T-helper 17 cell (primary cell): ENCODE measurements around the gene PPEF1. TPM values are rescaled to one million over a fixed set of nuclear protein-coding genes. Genes with fewer than 3 reads are reported as not detected.

Experiments used
- ATAC-seq: fragments of 150-1000 bp; cut with Tn5 transposase; 2 replicates; pipeline ENCODE4 v1.10.0; 2021; ENCODE audit warnings: mild to moderate bottlenecking, moderate library complexity
- DNase-seq, 3 donors: peaks; one replicate each; pipeline versions ENCODE4 v3.0.0 to v3.0.0-alpha.2; 2020 to 2021
- H3K9me3 ChIP-seq: one replicate; pipeline ENCODE4 v1.7.0; 2013; ENCODE audit warnings: low read length, mild to moderate bottlenecking; ENCODE audit not compliant: control insufficient read depth, poor library complexity, severe bottlenecking
- H3K27ac Mint-ChIP-seq: one replicate; pipeline ENCODE4 v1.8.0; 2022; ENCODE audit warnings: mild to moderate bottlenecking, moderate library complexity, mixed read lengths
- H3K27me3 Mint-ChIP-seq: one replicate; pipeline ENCODE4 v1.8.0; 2022; ENCODE audit warnings: mixed read lengths
- H3K36me3 Mint-ChIP-seq: one replicate; pipeline ENCODE4 v1.8.0; 2022; ENCODE audit warnings: low read depth, mixed read lengths
- H3K4me1 Mint-ChIP-seq: one replicate; pipeline ENCODE4 v1.8.0; 2022; ENCODE audit warnings: mild to moderate bottlenecking, mixed read lengths
- H3K4me3 Mint-ChIP-seq: one replicate; pipeline ENCODE4 v1.8.0; 2022; ENCODE audit warnings: mild to moderate bottlenecking, moderate library complexity, mixed read lengths
- total RNA-seq, 4 donors: library from RNA in 2 of 4; stranded (reverse) in 2 of 4; gene quantifications; one replicate each; pipeline ENCODE4 v1.2.3 and lab custom pipeline; 2022 to 2026

The PPEF1 gene
- total RNA-seq, 2 donors from 2014 or later: 0.39 TPM; not detected in 1

- H3K36me3 Mint-ChIP-seq: no peaks in the 10 kb centered on the region
- no peaks in the 10 kb centered on the region for H3K9me3 ChIP-seq
- peaks cover 2% of the 10 kb centered on the region for H3K4me1 Mint-ChIP-seq
- no peak overlapping the region for H3K27ac Mint-ChIP-seq
- no peak overlapping the region for H3K4me3 Mint-ChIP-seq
- no peaks in the 10 kb centered on the region for H3K27me3 Mint-ChIP-seq
- no peak for ATAC-seq
- DNase-seq: no peak
These were observed 24.5 kb upstream of the PPEF1 start for GRCh38 chrX:18682979-18683387.

GRCh38 chrX:18687856-18688495, 19.5 kb upstream of the PPEF1 start:
- no peaks in the 10 kb centered on the region for H3K4me1 Mint-ChIP-seq
- no peaks in the 10 kb centered on the region for H3K9me3 ChIP-seq
- H3K27ac Mint-ChIP-seq: no peak overlapping the region
- ATAC-seq: no peak
- no peak overlapping the region for H3K4me3 Mint-ChIP-seq
- H3K36me3 Mint-ChIP-seq: no peaks in the 10 kb centered on the region
- peaks cover 5% of the 10 kb centered on the region for H3K27me3 Mint-ChIP-seq
- no peak for DNase-seq

- Mint-ChIP-seq H3K4me1 (no peaks in the 10 kb centered on the region), H3K27ac (no peak overlapping the region), H3K36me3 (no peaks in the 10 kb centered on the region), H3K27me3 (peaks cover 5% of the 10 kb centered on the region), H3K4me3 (no peak overlapping the region)
- DNase-seq (no peak), ATAC-seq (no peak)
- no peaks in the 10 kb centered on the region for H3K9me3 ChIP-seq
These were observed 16.0 kb upstream of the PPEF1 start for GRCh38 chrX:18691431-18691830.

- Mint-ChIP-seq H3K27me3 (peaks cover 5% of the 10 kb centered on the region), H3K36me3 (no peaks in the 10 kb centered on the region), H3K27ac (no peak overlapping the region), H3K4me1 (no peaks in the 10 kb centered on the region), H3K4me3 (no peak overlapping the region)
- DNase-seq (no peak), ATAC-seq (no peak)
- no peaks in the 10 kb centered on the region for H3K9me3 ChIP-seq
These were observed 14.9 kb upstream of the PPEF1 start for GRCh38 chrX:18692541-18692940.

GRCh38 chrX:18696653-18697052, 10.8 kb upstream of the PPEF1 start:
- H3K9me3 ChIP-seq: no peaks in the 10 kb centered on the region
- no peak overlapping the region for H3K4me3 Mint-ChIP-seq
- no peaks in the 10 kb centered on the region for H3K36me3 Mint-ChIP-seq
- H3K4me1 Mint-ChIP-seq: no peaks in the 10 kb centered on the region
- ATAC-seq (no peak), DNase-seq (no peak)
- peaks cover 12% of the 10 kb centered on the region for H3K27me3 Mint-ChIP-seq
- H3K27ac Mint-ChIP-seq: no peak overlapping the region

GRCh38 chrX:18698737-18699650, 8.5 kb upstream of the PPEF1 start:
- DNase-seq: no peak
- no peaks in the 10 kb centered on the region for H3K36me3 Mint-ChIP-seq

GRCh38 chrX:18701621-18702361, 5.7 kb upstream of the PPEF1 start:
- H3K9me3 ChIP-seq: no peaks in the 10 kb centered on the region
- no peak overlapping the region for H3K4me3 Mint-ChIP-seq
- peaks cover 7% of the 10 kb centered on the region for H3K27me3 Mint-ChIP-seq
- H3K4me1 Mint-ChIP-seq: no peaks in the 10 kb centered on the region
- no peak for ATAC-seq
- no peaks in the 10 kb centered on the region for H3K36me3 Mint-ChIP-seq
- no peak overlapping the region for H3K27ac Mint-ChIP-seq
- no peak for DNase-seq

More at GRCh38 chrX:18698737-18699650, 8.5 kb upstream of the PPEF1 start:
- peaks cover 7% of the 10 kb centered on the region for H3K27me3 Mint-ChIP-seq
- no peaks in the 10 kb centered on the region for H3K4me1 Mint-ChIP-seq
- ATAC-seq: no peak
- H3K9me3 ChIP-seq: no peaks in the 10 kb centered on the region
- H3K4me3 Mint-ChIP-seq: no peak overlapping the region
- H3K27ac Mint-ChIP-seq: no peak overlapping the region

GRCh38 chrX:18702362-18703195, 4.9 kb upstream of the PPEF1 start:
- Mint-ChIP-seq H3K27me3 (peaks cover 7% of the 10 kb centered on the region), H3K36me3 (no peaks in the 10 kb centered on the region), H3K4me1 (no peaks in the 10 kb centered on the region), H3K27ac (no peak overlapping the region), H3K4me3 (no peak overlapping the region)
- no peaks in the 10 kb centered on the region for H3K9me3 ChIP-seq
- DNase-seq: no peak
- ATAC-seq: no peak

GRCh38 chrX:18709833-18710232, 2.4 kb downstream of the PPEF1 start:
- H3K9me3 ChIP-seq: no peaks in the 10 kb centered on the region
- H3K4me1 Mint-ChIP-seq: no peaks in the 10 kb centered on the region
- H3K4me3 Mint-ChIP-seq: no peak overlapping the region
- DNase-seq (no peak), ATAC-seq (no peak)
- no peaks in the 10 kb centered on the region for H3K36me3 Mint-ChIP-seq
- H3K27ac Mint-ChIP-seq: no peak overlapping the region
- H3K27me3 Mint-ChIP-seq: no peaks in the 10 kb centered on the region

- H3K9me3 ChIP-seq: no peaks in the 10 kb centered on the region
- Mint-ChIP-seq H3K27ac (no peak overlapping the region), H3K4me3 (no peak overlapping the region), H3K27me3 (peaks cover 7% of the 10 kb centered on the region), H3K36me3 (no peaks in the 10 kb centered on the region), H3K4me1 (no peaks in the 10 kb centered on the region)
- no peak for ATAC-seq
- no peak for DNase-seq
These were observed 7.5 kb downstream of the PPEF1 start for GRCh38 chrX:18714910-18715309.

GRCh38 chrX:18719852-18720251, 12.4 kb downstream of the PPEF1 start:
- DNase-seq: no peak
- no peak overlapping the region for H3K27ac Mint-ChIP-seq
- no peaks in the 10 kb centered on the region for H3K36me3 Mint-ChIP-seq
- H3K27me3 Mint-ChIP-seq: peaks cover 7% of the 10 kb centered on the region
- no peaks in the 10 kb centered on the region for H3K9me3 ChIP-seq
- H3K4me1 Mint-ChIP-seq: no peaks in the 10 kb centered on the region
- ATAC-seq: no peak
- no peak overlapping the region for H3K4me3 Mint-ChIP-seq

GRCh38 chrX:18721683-18722499, 14.4 kb downstream of the PPEF1 start:
- H3K27ac Mint-ChIP-seq: no peak overlapping the region
- H3K9me3 ChIP-seq: no peaks in the 10 kb centered on the region
- no peaks in the 10 kb centered on the region for H3K4me1 Mint-ChIP-seq
- H3K36me3 Mint-ChIP-seq: no peaks in the 10 kb centered on the region
- no peak overlapping the region for H3K4me3 Mint-ChIP-seq
- peaks cover 7% of the 10 kb centered on the region for H3K27me3 Mint-ChIP-seq
- no peak for DNase-seq
- no peak for ATAC-seq
